Bronchial epithelial cell (primary cell): ENCODE measurements around the gene SSX4B. TPM values are rescaled to one million over a fixed set of nuclear protein-coding genes. Genes with fewer than 3 reads are reported as not detected.
"Not testable (repeated sequence)": the region's sequence is repeated elsewhere in the genome, so short reads cannot be mapped to it uniquely, and the experiment has no call there.

Experiments used
- DNase-seq: peaks from one replicate; pipeline ENCODE4 v3.0.0-alpha.2; 2010; ENCODE audit warnings: low read depth
- FAIRE-seq: peaks from 2 replicates; lab custom pipeline; 2011; peaks lifted over from hg19 to GRCh38; lab: Jason Lieb, UNC
- H3K27me3 ChIP-seq: 2 replicates; pipeline ENCODE4 v1.5.1; 2011; ENCODE audit warnings: low read length; ENCODE audit not compliant: control insufficient read depth, insufficient read depth
- H3K36me3 ChIP-seq: 2 replicates; pipeline ENCODE4 v1.5.1; 2011; ENCODE audit warnings: low read length; ENCODE audit not compliant: control insufficient read depth, insufficient read depth
- H3K4me3 ChIP-seq: 2 replicates; pipeline ENCODE4 v1.5.1; 2011; ENCODE audit warnings: mild to moderate bottlenecking, low read depth, low read length, control low read depth
- CTCF ChIP-seq: IDR thresholded peaks from 2 replicates; pipeline ENCODE4 v1.5.1; 2011; ENCODE audit warnings: mild to moderate bottlenecking, moderate library complexity, low read length, control low read depth, inconsistent platforms; ENCODE audit not compliant: insufficient read depth, severe bottlenecking
- total RNA-seq: library from RNA; depleted of rRNA; stranded (reverse); fragments of >200 nt; gene quantifications from 2 replicates; pipeline ENCODE4 v1.2.1, GENCODE V29; 2014

SSX4B gene
- total RNA-seq, 1 donor from 2014 or later, result not detected

- Histone ChIP-seq H3K36me3 (no peaks in the 10 kb centered on the region), H3K4me3 (no peak overlapping the region), H3K27me3 (no peaks in the 10 kb centered on the region)
- FAIRE-seq, result no peak
- no peak for DNase-seq
- no peak for TF ChIP-seq CTCF
Observed at GRCh38 chrX:48451708-48452107, 39.9 kb upstream of the SSX4B start.

- H3K27me3 ChIP-seq, result no peaks in the 10 kb centered on the region
- TF ChIP-seq CTCF, result no peak
Observed at GRCh38 chrX:48450076-48450475, 38.3 kb upstream of the SSX4B start.

GRCh38 chrX:48447201-48447600 lies 35.4 kb upstream of the SSX4B start:
- not testable (repeated sequence) for FAIRE-seq, DNase-seq, H3K4me3 ChIP-seq, H3K36me3 ChIP-seq, H3K27me3 ChIP-seq

More at GRCh38 chrX:48450076-48450475, 38.3 kb upstream of the SSX4B start:
- Histone ChIP-seq H3K36me3 (no peaks in the 10 kb centered on the region), H3K4me3 (no peak overlapping the region)
- DNase-seq, result no peak
- FAIRE-seq, result no peak

- DNase-seq, FAIRE-seq, H3K4me3 ChIP-seq, H3K36me3 ChIP-seq, H3K27me3 ChIP-seq: not testable (repeated sequence)
Observed at GRCh38 chrX:48433713-48434112, 22.0 kb upstream of the SSX4B start.

- not testable (repeated sequence) for FAIRE-seq, H3K27me3 ChIP-seq, H3K36me3 ChIP-seq, DNase-seq, H3K4me3 ChIP-seq
Observed at GRCh38 chrX:48430166-48430565, 18.4 kb upstream of the SSX4B start.

- H3K4me3 ChIP-seq, H3K36me3 ChIP-seq, H3K27me3 ChIP-seq, FAIRE-seq, DNase-seq: not testable (repeated sequence)
Observed at GRCh38 chrX:48429606-48430005, 17.8 kb upstream of the SSX4B start.

GRCh38 chrX:48427027-48427716 lies 15.4 kb upstream of the SSX4B start:
- H3K27me3 ChIP-seq, DNase-seq, H3K36me3 ChIP-seq, H3K4me3 ChIP-seq: not testable (repeated sequence)
- peak; percentile 23 for FAIRE-seq

- not testable (repeated sequence) for DNase-seq, FAIRE-seq
Observed at GRCh38 chrX:48397825-48398224, 13.9 kb downstream of the SSX4B start.

GRCh38 chrX:48396931-48397330 lies 14.8 kb downstream of the SSX4B start:
- FAIRE-seq, H3K36me3 ChIP-seq, H3K4me3 ChIP-seq, DNase-seq, H3K27me3 ChIP-seq: not testable (repeated sequence)

More at GRCh38 chrX:48397825-48398224, 13.9 kb downstream of the SSX4B start:
- H3K4me3 ChIP-seq, H3K36me3 ChIP-seq, H3K27me3 ChIP-seq: not testable (repeated sequence)

- H3K4me3 ChIP-seq, H3K36me3 ChIP-seq, DNase-seq, H3K27me3 ChIP-seq, FAIRE-seq: not testable (repeated sequence)
Observed at GRCh38 chrX:48383239-48383638, 28.5 kb downstream of the SSX4B start, which contains the start of gene SSX4. TSS of gene SSX4 (plus strand) at chrX:48383539. CDS start at chrX:48384054, 515 bp downstream.

GRCh38 chrX:48370408-48370807 lies 41.4 kb downstream of the SSX4B start:
- H3K36me3 ChIP-seq, H3K4me3 ChIP-seq, H3K27me3 ChIP-seq, DNase-seq, FAIRE-seq: not testable (repeated sequence)

GRCh38 chrX:48367717-48368408 lies 43.9 kb downstream of the SSX4B start:
- not testable (repeated sequence) for DNase-seq, H3K36me3 ChIP-seq, FAIRE-seq, H3K4me3 ChIP-seq, H3K27me3 ChIP-seq
